MM.1S (cell line): ENCODE data around the gene TMOD1.

Experiments used
- DNase-seq: peaks from one replicate; pipeline ENCODE4 v3.0.0-alpha.2; 2015
- H2AFZ ChIP-seq: fragments of 300-600 bp; sonication (generic); 2 replicates; pipeline ENCODE4 v1.6.0; 2016; ENCODE audit warnings: antibody characterized with exemption, low read length
- H3F3A ChIP-seq: fragments of 300-600 bp; sonication (generic); 2 replicates; pipeline ENCODE4 v1.6.1; 2016; ENCODE audit warnings: mild to moderate bottlenecking, antibody characterized with exemption, low read length, moderate library complexity, mixed read lengths; ENCODE audit not compliant: insufficient read depth
- H3K27ac ChIP-seq: fragments of 300-600 bp; sonication (generic); 2 replicates; pipeline ENCODE4 v1.5.1; 2016; ENCODE audit warnings: mild to moderate bottlenecking, low read length
- H3K27me3 ChIP-seq: fragments of 300-600 bp; sonication (generic); replicated peaks from 2 replicates; pipeline ENCODE4 v1.6.0; 2016; ENCODE audit warnings: low read length; ENCODE audit not compliant: insufficient read depth
- H3K36me3 ChIP-seq: fragments of 300-600 bp; sonication (generic); replicated peaks from 2 replicates; pipeline ENCODE4 v1.6.1; 2016; ENCODE audit warnings: mild to moderate bottlenecking, low read length, mixed read lengths; ENCODE audit not compliant: insufficient read depth
- H3K4me1 ChIP-seq: fragments of 300-600 bp; sonication (generic); 2 replicates; pipeline ENCODE4 v1.6.1; 2016; ENCODE audit warnings: low read length, mixed read lengths
- H3K4me2 ChIP-seq: fragments of 300-600 bp; sonication (generic); 2 replicates; pipeline ENCODE4 v1.6.0; 2016; ENCODE audit warnings: low read depth, low read length
- H3K4me3 ChIP-seq: fragments of 300-600 bp; sonication (generic); 2 replicates; pipeline ENCODE4 v1.5.1; 2016; ENCODE audit warnings: low read length, mixed read lengths
- H3K79me2 ChIP-seq: fragments of 300-600 bp; sonication (generic); 2 replicates; pipeline ENCODE4 v1.6.1; 2016; ENCODE audit warnings: mixed run types, low read length, mixed read lengths
- H3K9ac ChIP-seq: fragments of 300-600 bp; sonication (generic); 2 replicates; pipeline ENCODE4 v1.6.1; 2016; ENCODE audit warnings: low read length, mixed read lengths
- H3K9me2 ChIP-seq: fragments of 300-600 bp; sonication (generic); replicated peaks from 2 replicates; pipeline ENCODE4 v1.6.1; 2016; ENCODE audit warnings: mild to moderate bottlenecking, low read length, mixed read lengths; ENCODE audit not compliant: insufficient read depth
- H3K9me3 ChIP-seq: fragments of 300-600 bp; sonication (generic); replicated peaks from 2 replicates; pipeline ENCODE4 v1.6.1; 2016; ENCODE audit warnings: mild to moderate bottlenecking, low read length, mixed read lengths; ENCODE audit not compliant: insufficient read depth
- H4K20me1 ChIP-seq: fragments of 300-600 bp; sonication (generic); 2 replicates; pipeline ENCODE4 v1.6.1; 2016; ENCODE audit warnings: mild to moderate bottlenecking, low read length, moderate library complexity, mixed read lengths; ENCODE audit not compliant: insufficient read depth
- EZH2 ChIP-seq: fragments of 300-600 bp; sonication (generic); optimal IDR thresholded peaks from 2 replicates; pipeline ENCODE3; 2017; ENCODE audit warnings: low read depth, mild to moderate bottlenecking, antibody characterized with exemption, low read length, mixed read lengths
- EZH2phosphoT487 ChIP-seq: fragments of 300-600 bp; sonication (generic); IDR thresholded peaks from 2 replicates; pipeline ENCODE4 v1.6.1; 2018; ENCODE audit warnings: antibody characterized with exemption, low read length
- TF ChIP-seq, protein P1 (sequence below): fragments of 300-600 bp; sonication (generic); IDR thresholded peaks from 2 replicates; pipeline ENCODE4 v1.5.1; 2016; ENCODE audit warnings: antibody characterized with exemption, low read length, mixed read lengths

The TMOD1 gene

DNA sequence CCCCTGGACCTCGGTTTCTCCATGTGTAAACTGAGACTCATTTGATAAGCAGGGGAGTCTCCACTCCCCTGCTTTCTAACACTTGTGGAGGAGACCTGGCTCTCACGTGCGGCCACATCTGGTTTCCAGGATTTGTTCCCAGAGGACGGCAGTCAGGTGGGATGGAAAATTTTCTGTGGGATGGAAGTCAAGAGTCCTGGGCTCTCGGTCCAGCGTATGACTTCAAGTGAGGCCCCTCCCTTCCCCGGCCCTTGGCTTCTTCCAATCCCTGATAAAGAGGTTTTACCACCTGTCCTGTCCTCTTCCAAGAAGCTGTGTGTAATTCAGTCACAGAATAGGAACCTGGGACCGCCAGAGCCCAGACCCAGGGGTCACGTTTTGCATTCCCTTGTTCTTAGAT is 35.0 kb downstream of the TMOD1 start:
- DNase-seq = no peak
- no peaks in the 10 kb centered on the region for H3K79me2 ChIP-seq
- H3K9me3 ChIP-seq = no peaks in the 10 kb centered on the region
- no peaks in the 10 kb centered on the region for H3F3A ChIP-seq
- H3K9me2 ChIP-seq = no peaks in the 10 kb centered on the region
- no peak overlapping the region for H3K4me3 ChIP-seq
- H3K36me3 ChIP-seq = no peaks in the 10 kb centered on the region
- H3K4me2 ChIP-seq = no peak overlapping the region
- no peak overlapping the region for H3K9ac ChIP-seq
- no peak overlapping the region for H2AFZ ChIP-seq
- TF ChIP-seq, protein P1, sequence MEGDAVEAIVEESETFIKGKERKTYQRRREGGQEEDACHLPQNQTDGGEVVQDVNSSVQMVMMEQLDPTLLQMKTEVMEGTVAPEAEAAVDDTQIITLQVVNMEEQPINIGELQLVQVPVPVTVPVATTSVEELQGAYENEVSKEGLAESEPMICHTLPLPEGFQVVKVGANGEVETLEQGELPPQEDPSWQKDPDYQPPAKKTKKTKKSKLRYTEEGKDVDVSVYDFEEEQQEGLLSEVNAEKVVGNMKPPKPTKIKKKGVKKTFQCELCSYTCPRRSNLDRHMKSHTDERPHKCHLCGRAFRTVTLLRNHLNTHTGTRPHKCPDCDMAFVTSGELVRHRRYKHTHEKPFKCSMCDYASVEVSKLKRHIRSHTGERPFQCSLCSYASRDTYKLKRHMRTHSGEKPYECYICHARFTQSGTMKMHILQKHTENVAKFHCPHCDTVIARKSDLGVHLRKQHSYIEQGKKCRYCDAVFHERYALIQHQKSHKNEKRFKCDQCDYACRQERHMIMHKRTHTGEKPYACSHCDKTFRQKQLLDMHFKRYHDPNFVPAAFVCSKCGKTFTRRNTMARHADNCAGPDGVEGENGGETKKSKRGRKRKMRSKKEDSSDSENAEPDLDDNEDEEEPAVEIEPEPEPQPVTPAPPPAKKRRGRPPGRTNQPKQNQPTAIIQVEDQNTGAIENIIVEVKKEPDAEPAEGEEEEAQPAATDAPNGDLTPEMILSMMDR = no peak
- TF ChIP-seq EZH2 (no peak), EZH2phosphoT487 (no peak)
- H3K27me3 ChIP-seq = no peaks in the 10 kb centered on the region
- no peaks in the 10 kb centered on the region for H4K20me1 ChIP-seq
- H3K27ac ChIP-seq = no peak overlapping the region
- H3K4me1 ChIP-seq = no peaks in the 10 kb centered on the region

DNA sequence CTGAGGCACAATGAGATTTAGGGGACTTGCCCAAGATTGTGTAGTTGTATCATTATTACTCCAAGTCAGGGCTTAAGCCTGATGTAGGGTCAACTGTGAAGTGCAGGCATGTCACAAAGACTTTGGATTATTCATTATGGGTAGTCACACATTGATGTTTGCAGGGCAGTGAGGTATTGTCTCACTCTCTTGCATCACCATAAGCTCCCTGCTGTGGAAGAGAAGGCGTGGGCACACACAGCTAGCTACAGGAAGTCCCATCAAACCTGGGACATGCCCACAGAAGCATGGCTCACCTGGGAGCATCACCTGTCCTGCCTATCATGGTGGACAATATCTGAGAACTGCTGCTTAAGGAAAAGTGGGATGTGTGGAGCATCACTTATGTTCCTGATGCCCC is 42.1 kb downstream of the TMOD1 start:
- Histone ChIP-seq H3F3A (no peaks in the 10 kb centered on the region), H3K9me3 (no peaks in the 10 kb centered on the region), H3K9me2 (no peaks in the 10 kb centered on the region), H3K4me3 (no peak overlapping the region), H3K36me3 (no peaks in the 10 kb centered on the region), H3K79me2 (no peaks in the 10 kb centered on the region), H2AFZ (no peak overlapping the region), H3K4me2 (no peak overlapping the region), H3K27me3 (no peaks in the 10 kb centered on the region), H3K9ac (no peak overlapping the region), H3K4me1 (no peaks in the 10 kb centered on the region), H3K27ac (no peak overlapping the region), H4K20me1 (no peaks in the 10 kb centered on the region)
- DNase-seq = no peak
- TF ChIP-seq, protein P1 = no peak
- TF ChIP-seq EZH2 = no peak
- TF ChIP-seq EZH2phosphoT487 = no peak

DNA sequence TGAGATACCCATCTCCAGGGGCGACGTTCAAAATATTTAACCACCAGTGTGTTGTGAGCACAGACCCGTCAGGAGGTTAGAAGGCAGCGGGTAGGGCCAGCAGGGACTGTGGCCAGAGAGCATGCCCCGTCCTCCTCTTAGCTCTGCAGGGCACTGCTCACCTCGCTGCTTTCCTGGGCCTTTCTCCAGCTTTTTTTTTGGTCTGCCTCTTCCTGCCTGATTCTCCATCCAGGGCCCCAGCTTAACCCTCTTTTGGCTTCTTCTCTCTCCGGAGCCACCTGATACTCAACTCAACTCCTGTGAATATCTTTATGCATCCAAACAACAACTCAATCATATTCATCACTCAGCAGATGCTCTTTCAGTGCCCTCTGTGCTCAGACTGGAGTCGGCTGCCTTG is 44.0 kb downstream of the TMOD1 start:
- Histone ChIP-seq H4K20me1 (no peaks in the 10 kb centered on the region), H3K27me3 (no peaks in the 10 kb centered on the region), H3K36me3 (no peaks in the 10 kb centered on the region), H3F3A (no peaks in the 10 kb centered on the region), H3K9me3 (no peaks in the 10 kb centered on the region), H3K9ac (no peak overlapping the region), H2AFZ (no peak overlapping the region), H3K9me2 (no peaks in the 10 kb centered on the region), H3K4me3 (no peak overlapping the region), H3K27ac (no peak overlapping the region), H3K4me1 (no peaks in the 10 kb centered on the region), H3K4me2 (no peak overlapping the region), H3K79me2 (no peaks in the 10 kb centered on the region)
- DNase-seq = no peak
- TF ChIP-seq, protein P1 = no peak
- TF ChIP-seq EZH2phosphoT487 = no peak
- TF ChIP-seq EZH2 = no peak
